HG03159 (cell line): ENCODE measurements around the gene AMMECR1L.

Source experiments
- ATAC-seq: cut with Tn5 transposase; IDR thresholded peaks from one replicate; pipeline ENCODE4 v1.9.1; 2021; ENCODE audit warnings: mild to moderate bottlenecking, moderate library complexity; ENCODE audit not compliant: unreplicated experiment

AMMECR1L gene

GRCh38 chr2:127887776-127888130 lies 2.0 kb upstream of the AMMECR1L start:
- no peak for ATAC-seq

DNA sequence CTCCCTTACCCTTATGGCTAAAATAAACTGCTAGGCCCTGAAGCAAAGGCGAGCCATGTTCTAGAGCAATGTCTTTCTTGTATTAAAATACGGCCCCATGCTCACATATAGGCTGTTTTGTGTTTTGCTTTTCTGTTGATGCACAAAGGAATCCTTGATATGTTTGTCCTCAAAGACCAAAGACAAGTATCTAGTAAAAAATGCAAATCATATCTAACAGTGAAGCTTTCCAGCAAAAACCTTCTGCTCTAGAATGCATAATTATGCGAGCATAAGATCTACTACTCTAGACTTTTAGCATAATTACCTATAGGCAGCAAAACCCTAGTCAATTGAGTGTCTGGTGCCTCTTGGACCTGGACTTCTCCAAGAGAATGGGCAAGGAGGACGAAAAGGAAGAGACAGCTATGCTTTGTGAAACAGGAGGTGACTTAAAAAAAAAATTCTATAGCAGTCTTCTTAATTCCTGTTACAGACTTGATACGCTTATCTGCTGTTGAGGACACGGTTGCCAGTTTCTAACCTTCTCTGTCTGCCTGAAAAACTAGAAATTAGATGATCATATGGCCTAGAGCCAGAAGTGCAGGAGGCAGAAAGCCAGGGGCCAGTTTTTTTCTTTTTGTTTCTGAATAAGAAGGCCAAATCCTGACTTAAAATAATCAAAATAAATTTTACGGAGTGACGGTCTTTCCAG lies 1.5 kb upstream of the AMMECR1L start:
- ATAC-seq = no peak

DNA sequence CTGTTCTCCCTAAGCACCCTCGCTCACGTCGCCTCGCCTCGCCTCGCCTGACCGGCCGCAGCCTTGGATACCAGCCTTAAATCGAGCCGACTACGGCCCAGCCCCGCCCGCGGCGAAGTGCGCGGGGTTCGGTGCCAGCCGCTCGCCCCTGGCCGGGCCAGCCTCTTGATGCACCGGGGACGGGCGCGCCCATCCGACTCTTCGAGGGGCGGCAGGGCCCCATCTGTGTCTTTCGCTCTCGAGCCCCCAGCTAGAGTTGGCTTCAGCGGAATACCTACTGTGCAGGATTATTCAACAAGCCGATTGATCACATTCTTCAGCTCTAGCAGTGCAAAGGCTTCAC lies 808 bp upstream of the AMMECR1L start:
- ATAC-seq = peak; percentile 40

GRCh38 chr2:127884861-127885740 lies 655 bp downstream of the AMMECR1L start:
- peak; percentile 10 for ATAC-seq

- no peak for ATAC-seq
Measured at GRCh38 chr2:127884436-127884835, 1.3 kb downstream of the AMMECR1L start.

DNA sequence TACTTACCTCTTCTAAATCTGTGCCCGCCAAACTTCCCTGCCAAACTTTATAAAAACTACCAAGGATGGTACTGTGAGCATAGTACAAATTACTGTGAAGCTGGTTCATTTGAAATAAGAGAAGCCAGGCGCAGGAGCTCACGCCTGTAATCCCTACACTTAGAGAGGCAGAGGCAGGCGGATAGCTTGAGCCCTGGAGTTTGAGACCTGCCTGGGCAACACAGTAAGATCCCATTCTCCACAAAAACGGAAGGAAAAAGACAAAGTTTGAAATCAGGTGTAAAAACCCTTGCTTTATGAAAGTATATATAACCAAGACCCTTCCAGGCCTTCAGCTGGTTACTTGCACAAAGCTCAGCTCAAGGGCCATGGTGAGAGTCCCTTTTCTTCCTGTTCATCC lies 5.9 kb downstream of the AMMECR1L start:
- no peak for ATAC-seq

DNA sequence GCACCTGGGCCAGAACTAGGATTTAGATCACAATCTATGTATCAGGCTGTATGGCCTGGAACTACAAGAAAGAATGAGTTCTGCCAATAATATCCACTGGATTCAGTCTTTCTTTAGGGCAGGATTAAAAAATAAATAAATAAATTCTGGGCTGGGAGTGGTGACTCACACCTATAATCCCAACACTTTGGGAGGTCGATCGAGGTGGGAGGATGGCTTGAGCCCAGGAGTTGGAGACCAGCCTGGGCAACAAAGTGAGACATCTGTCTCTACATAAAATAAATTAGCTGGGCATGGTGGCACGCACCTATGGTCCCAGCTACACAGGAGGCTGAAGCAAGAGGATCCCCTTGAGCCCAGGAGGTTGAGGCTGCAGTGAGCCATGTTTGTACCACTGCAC lies 8.1 kb downstream of the AMMECR1L start:
- ATAC-seq = no peak

GRCh38 chr2:127877136-127877535 lies 8.6 kb downstream of the AMMECR1L start:
- no peak for ATAC-seq

GRCh38 chr2:127874378-127875269 lies 11.1 kb downstream of the AMMECR1L start:
- no peak for ATAC-seq

GRCh38 chr2:127873707-127874303 lies 12.0 kb downstream of the AMMECR1L start:
- no peak for ATAC-seq

- ATAC-seq = no peak
Measured at GRCh38 chr2:127872354-127872753, 13.4 kb downstream of the AMMECR1L start.

DNA sequence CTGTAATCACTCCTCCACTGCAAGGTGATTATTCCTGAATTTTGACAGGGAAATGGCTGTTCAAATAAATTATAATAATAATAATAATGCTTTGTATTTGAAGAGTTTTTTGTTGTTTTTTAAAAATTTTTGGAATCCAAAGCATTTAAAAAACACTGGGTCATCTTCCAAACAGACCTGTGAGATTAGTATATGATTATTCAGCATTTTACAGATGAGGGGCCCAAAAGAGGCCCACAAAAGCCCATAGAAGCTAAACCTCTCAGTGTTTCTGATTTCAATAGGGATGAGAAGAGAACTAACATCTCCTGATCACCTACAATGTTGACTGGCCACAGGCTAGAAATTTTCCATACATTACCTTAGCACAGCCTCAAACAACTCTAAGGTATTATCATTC lies 19.8 kb downstream of the AMMECR1L start:
- no peak for ATAC-seq

DNA sequence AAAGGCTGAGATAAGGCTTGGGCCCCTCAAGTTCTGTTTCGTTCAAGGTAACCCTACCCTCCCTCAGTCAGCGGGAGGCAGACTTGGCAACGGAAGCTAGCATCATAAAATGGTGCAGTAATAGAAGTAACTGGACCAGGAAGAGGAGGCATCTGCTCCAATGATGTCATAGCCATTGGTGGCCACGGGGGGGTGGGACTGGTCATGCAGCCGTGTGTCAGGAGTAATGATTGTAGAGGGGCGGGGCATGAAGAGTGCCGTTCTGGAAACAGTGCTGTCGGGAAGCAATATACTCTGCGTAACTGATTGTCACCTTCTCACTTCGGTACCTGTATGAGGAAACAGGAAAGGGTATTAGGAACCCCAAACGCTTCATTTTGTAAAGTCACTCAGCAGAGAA lies 20.9 kb downstream of the AMMECR1L start:
- no peak for ATAC-seq

DNA sequence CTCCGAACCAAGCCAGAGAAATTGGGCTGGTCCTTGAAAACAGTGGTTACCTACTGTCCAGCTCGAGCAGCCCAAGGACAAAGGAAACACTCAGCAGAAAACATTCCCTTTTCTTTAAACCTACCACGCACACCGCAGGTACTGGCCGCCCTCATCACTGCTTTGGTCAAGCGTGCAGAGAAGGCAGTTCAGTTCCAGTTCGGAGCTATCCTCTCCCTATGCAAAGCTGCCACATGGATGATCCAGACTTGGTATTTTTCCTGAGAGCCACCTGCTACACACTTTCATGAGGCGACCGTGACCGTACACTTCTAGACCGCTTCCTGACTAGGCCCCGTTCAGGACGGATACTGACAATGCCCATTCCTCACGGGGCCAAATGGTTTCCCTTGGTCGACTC lies 23.5 kb downstream of the AMMECR1L start:
- ATAC-seq = no peak

DNA sequence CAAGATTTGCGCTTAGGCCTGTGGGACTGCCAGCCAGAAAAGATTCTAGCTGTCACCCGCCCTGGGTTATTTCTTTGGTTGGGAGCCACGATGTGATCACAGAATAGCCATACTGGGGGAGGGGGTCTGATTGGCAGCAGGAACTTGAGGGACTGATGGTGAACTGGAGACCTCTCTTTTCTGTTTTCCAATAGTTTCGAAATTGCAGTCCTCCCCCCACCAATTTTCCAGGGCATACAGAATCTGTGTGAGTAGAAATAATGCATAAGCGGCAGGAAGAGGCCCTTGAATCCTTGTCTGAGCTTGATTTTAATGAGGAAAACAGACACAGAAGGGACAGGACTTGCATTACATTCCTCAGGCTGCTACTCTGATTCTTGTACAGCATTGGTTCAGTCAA lies 25.6 kb downstream of the AMMECR1L start:
- ATAC-seq = no peak

- no peak for ATAC-seq
Measured at GRCh38 chr2:127859712-127860085, 26.1 kb downstream of the AMMECR1L start.

DNA sequence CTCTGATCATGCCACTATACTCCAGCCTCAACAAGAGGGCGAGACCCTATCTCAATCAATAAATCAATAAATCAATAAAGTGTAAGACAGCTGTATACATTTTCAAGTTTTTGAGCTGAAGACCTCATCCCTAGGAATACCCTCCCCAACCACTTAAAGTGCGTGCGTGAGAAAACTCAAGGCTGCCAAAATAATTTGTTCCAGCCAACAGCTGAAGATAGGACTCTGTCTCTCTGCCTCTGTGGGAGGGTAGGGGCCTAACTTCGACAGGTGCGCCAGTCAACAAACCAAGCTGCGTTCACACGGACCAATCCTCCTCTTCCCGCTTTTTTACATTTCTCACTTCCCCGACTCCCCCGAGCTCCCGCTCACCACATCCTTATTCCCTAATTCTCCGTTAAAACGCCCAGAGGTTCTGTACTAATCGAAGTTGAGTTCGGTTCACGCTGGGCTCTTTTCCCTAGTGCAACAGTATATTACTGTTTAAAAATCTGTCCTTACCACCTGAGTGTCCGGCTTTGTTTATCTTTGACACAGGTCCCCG lies 28.4 kb downstream of the AMMECR1L start:
- no peak for ATAC-seq

GRCh38 chr2:127853671-127854070 lies 32.1 kb downstream of the AMMECR1L start:
- no peak for ATAC-seq

- no peak for ATAC-seq
Measured at GRCh38 chr2:127852388-127852787, 33.4 kb downstream of the AMMECR1L start.

- no peak for ATAC-seq
Measured at GRCh38 chr2:127847931-127848330, 37.8 kb downstream of the AMMECR1L start.

DNA sequence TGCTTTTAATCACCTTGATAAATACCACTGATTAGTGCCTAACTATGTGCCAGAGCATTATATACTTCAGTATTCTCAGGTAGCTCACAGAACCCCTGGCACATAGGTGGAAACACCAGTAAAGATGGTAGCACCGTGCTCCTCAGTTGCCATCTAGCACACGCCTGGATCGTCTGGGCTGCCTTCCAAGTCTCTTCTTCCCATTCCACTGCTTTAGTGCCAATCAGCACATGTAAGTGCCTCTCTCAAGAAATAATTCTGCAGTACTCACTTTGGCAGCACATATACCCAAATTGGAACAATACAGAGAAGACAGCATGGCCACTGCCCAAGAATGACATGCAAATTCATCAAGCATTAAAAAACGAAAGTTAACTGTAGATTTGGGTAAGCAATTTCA lies 40.8 kb downstream of the AMMECR1L start:
- no peak for ATAC-seq
